GM03348 (cell line): ENCODE measurements around the gene CHD9NB.

ENCODE experiments used
- DNase-seq: peaks from one replicate; pipeline ENCODE4 v3.0.0; 2012; ENCODE audit warnings: low spot score

Gene CHD9NB

DNA sequence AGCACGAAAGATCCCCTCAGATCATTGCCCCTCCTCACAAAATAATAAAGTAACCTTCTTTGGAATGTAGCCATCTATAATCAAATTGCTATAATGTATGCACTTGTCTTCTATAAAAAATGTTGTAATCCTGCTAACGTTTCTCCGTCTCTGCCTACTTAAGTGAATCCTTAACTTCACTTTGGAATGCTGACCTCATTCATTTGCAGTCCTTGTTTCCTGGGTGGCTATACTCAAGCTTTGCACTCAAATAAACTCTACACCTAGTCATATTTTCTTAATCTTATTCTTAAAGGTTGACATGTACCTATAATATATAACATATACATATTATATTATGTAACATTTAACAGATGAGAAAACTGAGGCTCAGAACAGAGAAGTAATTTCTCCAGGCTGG lies 22.7 kb downstream of the CHD9NB start:
- DNase-seq, result no peak

DNA sequence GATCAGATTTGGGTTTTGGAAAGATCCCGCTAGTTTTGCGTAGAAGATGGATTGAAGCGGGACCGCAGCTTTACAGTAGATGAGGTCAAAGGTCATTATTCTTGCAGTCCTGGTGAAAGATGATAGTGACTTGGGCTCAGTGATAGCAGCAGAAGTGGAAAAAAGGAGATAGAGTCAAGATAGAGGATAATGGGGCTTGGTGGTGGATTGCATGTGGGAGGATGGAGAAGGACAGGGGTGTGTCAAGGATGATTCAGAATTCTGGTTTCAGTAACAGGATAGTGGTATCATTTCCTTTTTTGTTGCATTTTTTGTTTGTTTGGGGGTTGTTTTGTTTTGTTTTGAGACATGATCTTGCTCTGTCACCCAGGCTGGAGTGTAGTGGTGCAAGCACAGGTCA lies 28.7 kb downstream of the CHD9NB start:
- peak; percentile 20 for DNase-seq

- DNase-seq, result peak; percentile 84
Observed at GRCh38 chr16:53022374-53022773, 30.3 kb downstream of the CHD9NB start.

DNA sequence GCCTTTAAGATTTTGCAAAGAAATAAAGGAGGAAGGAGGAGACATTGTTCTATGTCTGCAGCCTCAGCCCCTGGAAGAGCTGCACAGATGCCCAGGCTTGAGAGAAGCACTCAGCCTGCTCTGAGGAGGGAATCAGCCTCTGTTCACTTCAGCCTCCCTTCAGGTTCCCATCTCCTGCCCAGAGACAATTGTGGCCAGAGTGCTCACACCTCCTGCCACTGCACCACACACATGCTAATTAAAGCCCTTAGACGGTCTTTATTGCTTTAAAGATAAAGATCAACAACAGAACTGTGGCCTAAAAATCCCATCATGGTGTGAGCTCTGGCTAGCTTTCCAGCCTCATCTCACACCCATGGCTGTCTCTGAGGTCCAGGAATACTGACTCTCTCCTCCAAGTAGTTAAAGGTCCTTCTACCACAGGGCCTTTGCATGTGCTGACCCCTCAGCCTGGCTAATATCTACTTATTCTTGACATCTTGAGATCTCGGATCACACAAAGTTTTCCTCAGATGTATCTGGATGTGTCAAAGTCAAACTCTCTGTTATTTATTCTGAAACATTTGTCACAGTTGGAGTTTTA lies 33.8 kb downstream of the CHD9NB start:
- DNase-seq, result no peak

GRCh38 chr16:53014287-53014686 lies 38.4 kb downstream of the CHD9NB start:
- no peak for DNase-seq

GRCh38 chr16:53007095-53007494 lies 45.6 kb downstream of the CHD9NB start:
- no peak for DNase-seq

DNA sequence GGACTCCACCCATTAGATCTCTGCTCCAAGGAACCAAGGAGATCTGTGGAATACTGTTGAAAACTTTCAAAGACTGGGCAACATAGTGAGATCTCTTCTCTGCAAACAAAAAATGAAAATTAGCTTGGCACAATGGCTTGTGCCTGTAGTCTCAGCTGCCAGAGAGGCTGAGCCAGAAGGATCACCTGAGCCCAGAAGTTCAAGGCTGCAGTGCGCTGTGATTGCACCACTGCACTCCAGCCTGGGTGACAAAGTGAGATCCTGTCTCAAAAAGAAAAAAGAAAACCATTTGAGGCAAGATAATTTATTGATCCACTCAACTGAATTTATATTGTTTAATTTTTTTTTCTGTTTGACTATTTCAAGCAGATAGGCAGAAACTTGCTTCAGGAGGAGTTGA lies 54.8 kb downstream of the CHD9NB start:
- no peak for DNase-seq

GRCh38 chr16:52994942-52995341 lies 57.8 kb downstream of the CHD9NB start:
- no peak for DNase-seq

DNA sequence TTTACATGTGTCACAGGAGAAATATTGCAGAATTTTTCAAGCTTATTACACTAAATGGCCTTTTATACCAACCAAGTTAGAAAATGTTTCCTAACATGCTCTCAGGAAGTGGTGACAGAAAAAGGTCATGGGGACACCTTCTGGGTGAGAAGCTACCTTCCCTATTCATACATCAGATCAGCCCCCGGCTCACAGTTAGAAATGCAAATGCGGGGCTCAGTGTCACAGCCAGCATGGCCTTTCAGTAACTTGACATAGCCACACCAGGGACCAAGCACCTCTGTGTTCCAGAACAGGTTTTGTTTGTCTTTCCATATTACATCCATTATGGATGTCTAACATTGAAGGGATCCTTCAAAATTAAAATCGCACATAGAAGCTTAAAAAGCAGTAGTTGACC lies 59.5 kb downstream of the CHD9NB start:
- no peak for DNase-seq

- DNase-seq, result no peak
Observed at GRCh38 chr16:52991572-52991971, 61.1 kb downstream of the CHD9NB start.
